Ishikawa (cell line): ENCODE data around the gene GSKIP.

ENCODE experiments used
- EGR1 ChIP-seq: IDR thresholded peaks from 2 replicates; pipeline ENCODE4 v1.6.1; 2012
- FOXM1 ChIP-seq: IDR thresholded peaks from 2 replicates; pipeline ENCODE4 v1.6.1; 2012; ENCODE audit warnings: low read depth, borderline replicate concordance
- TAF1 ChIP-seq: IDR thresholded peaks from 2 replicates; pipeline ENCODE4 v1.6.1; 2012; ENCODE audit warnings: low read depth, mild to moderate bottlenecking
- TCF12 ChIP-seq: IDR thresholded peaks from 2 replicates; pipeline ENCODE4 v1.6.1; 2012; ENCODE audit warnings: low read depth

DNA sequence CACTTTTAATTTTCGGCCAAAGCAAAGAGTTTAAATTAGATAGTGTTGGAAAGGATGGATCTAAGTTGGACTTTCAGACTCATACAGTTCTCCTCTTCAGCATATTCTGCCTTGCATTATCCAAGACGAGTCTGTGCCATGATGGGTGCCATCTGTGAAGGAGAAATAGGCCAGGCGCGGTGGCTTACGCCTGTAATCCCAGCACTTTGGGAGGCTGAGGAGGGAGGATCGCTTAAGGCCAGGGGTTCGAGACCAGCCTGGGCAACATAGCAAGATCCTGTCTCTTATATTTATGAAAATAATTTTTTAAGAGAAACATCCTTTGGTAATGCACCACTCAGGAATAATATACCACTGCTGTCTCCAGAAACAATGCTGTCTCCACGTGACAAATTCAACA lies 35.1 kb downstream of the GSKIP start:
- TF ChIP-seq EGR1 (no peak), TCF12 (no peak), FOXM1 (no peak), TAF1 (no peak)
